PC-3 (cell line): ENCODE data around the gene PPFIA1. TPM values are rescaled to one million over a fixed set of nuclear protein-coding genes. Genes with fewer than 3 reads are reported as not detected.

Source experiments
- ATAC-seq: fragments of 200-7000 bp; cut with Tn5 transposase; 2 replicates; pipeline ENCODE4 v1.9.1; 2020; ENCODE audit warnings: mild to moderate bottlenecking, moderate library complexity
- BruUV-seq: library from RNA; stranded (reverse); fragments of 400-500 nt; replicated peaks from 2 replicates; lab custom pipeline; 2021; lab: Mats Ljungman, UMichigan
- CTCF ChIA-PET: fragments of 300-600 bp; sonication (Branson Sonifier 250); formaldehyde crosslinking; loops from one replicate; lab custom pipeline; 2022; ENCODE audit warnings: antibody characterized with exemption; lab: Charles Lee
- POLR2A ChIA-PET: fragments of 300-600 bp; sonication (Branson Sonifier 250); formaldehyde crosslinking; loops from one replicate; lab custom pipeline; 2022; ENCODE audit warnings: antibody characterized with exemption; ENCODE audit not compliant: unreplicated experiment; lab: Charles Lee
- DNase-seq: peaks from one replicate; pipeline ENCODE4 v3.0.0-alpha.2; 2015
- H2AFZ ChIP-seq: fragments of 300-600 bp; sonication (generic); 2 replicates; pipeline ENCODE4 v1.6.0; 2016; ENCODE audit warnings: antibody characterized with exemption, low read length
- H3F3A ChIP-seq: fragments of 300-600 bp; sonication (generic); one replicate; pipeline ENCODE4 v1.6.0; 2017; ENCODE audit warnings: antibody characterized with exemption, low read length, control low read depth, mild to moderate bottlenecking; ENCODE audit not compliant: unreplicated experiment
- H3K27ac ChIP-seq: fragments of 300-600 bp; sonication (generic); 2 replicates; pipeline ENCODE4 v1.5.1; 2016; ENCODE audit warnings: mild to moderate bottlenecking, low read length
- H3K27me3 ChIP-seq: fragments of 300-600 bp; sonication (generic); 2 replicates; pipeline ENCODE4 v1.6.1; 2016; ENCODE audit warnings: low read length, mixed read lengths
- H3K36me3 ChIP-seq: fragments of 300-600 bp; sonication (generic); 2 replicates; pipeline ENCODE4 v1.6.1; 2016; ENCODE audit warnings: low read depth, mixed run types, low read length, mixed read lengths
- H3K4me1 ChIP-seq: fragments of 300-600 bp; sonication (generic); 2 replicates; pipeline ENCODE4 v1.5.1; 2016; ENCODE audit warnings: low read length; ENCODE audit not compliant: insufficient read depth
- H3K4me2 ChIP-seq: fragments of 300-600 bp; sonication (generic); 2 replicates; pipeline ENCODE4 v1.6.0; 2016; ENCODE audit warnings: low read length
- H3K4me3 ChIP-seq: fragments of 300-600 bp; sonication (generic); 2 replicates; pipeline ENCODE4 v1.5.1; 2016; ENCODE audit warnings: mild to moderate bottlenecking, low read length, mixed read lengths
- H3K79me2 ChIP-seq: fragments of 300-600 bp; sonication (generic); 2 replicates; pipeline ENCODE4 v1.6.1; 2017; ENCODE audit warnings: low read length, mixed read lengths
- H3K9ac ChIP-seq: fragments of 300-600 bp; sonication (generic); 2 replicates; pipeline ENCODE4 v1.6.0; 2016; ENCODE audit warnings: mild to moderate bottlenecking, low read length
- H3K9me2 ChIP-seq: fragments of 300-600 bp; sonication (generic); replicated peaks from 2 replicates; pipeline ENCODE4 v1.6.1; 2016; ENCODE audit warnings: mixed run types, low read length, mixed read lengths
- H3K9me3 ChIP-seq: fragments of 300-600 bp; sonication (generic); 2 replicates; pipeline ENCODE4 v1.6.1; 2016; ENCODE audit warnings: low read length, mixed read lengths
- H4K20me1 ChIP-seq: fragments of 300-600 bp; sonication (generic); 2 replicates; pipeline ENCODE4 v1.6.1; 2016; ENCODE audit warnings: low read length, mixed read lengths
- CTCF ChIP-seq: fragments of 300-600 bp; sonication (generic); conservative IDR thresholded peaks from 2 replicates; pipeline ENCODE4 v1.5.1; 2017; ENCODE audit warnings: antibody characterized with exemption, low read depth, mild to moderate bottlenecking, low read length
- EZH2 ChIP-seq: fragments of 300-600 bp; sonication (generic); IDR thresholded peaks from one replicate; pipeline ENCODE4 v1.6.1; 2017; ENCODE audit warnings: antibody characterized with exemption, mild to moderate bottlenecking, low read length; ENCODE audit not compliant: unreplicated experiment
- EZH2phosphoT487 ChIP-seq: fragments of 300-600 bp; sonication (generic); IDR thresholded peaks from 2 replicates; pipeline ENCODE4 v1.6.1; 2018; ENCODE audit warnings: mild to moderate bottlenecking, antibody characterized with exemption, low read length, borderline replicate concordance
- intact Hi-C: fragments of 100-400 bp; cut with micrococcal nuclease; formaldehyde crosslinking; loops from 2 replicates; pipeline ENCODE4 v1.9.0; 2023
- total RNA-seq: library from RNA; depleted of rRNA; stranded (reverse); fragments of >200 nt; gene quantifications from 2 replicates; pipeline ENCODE4 v1.2.3, GENCODE V29; 2014

PPFIA1 gene
- total RNA-seq, 1 experiment from 2014 or later = 57.5 TPM

DNA sequence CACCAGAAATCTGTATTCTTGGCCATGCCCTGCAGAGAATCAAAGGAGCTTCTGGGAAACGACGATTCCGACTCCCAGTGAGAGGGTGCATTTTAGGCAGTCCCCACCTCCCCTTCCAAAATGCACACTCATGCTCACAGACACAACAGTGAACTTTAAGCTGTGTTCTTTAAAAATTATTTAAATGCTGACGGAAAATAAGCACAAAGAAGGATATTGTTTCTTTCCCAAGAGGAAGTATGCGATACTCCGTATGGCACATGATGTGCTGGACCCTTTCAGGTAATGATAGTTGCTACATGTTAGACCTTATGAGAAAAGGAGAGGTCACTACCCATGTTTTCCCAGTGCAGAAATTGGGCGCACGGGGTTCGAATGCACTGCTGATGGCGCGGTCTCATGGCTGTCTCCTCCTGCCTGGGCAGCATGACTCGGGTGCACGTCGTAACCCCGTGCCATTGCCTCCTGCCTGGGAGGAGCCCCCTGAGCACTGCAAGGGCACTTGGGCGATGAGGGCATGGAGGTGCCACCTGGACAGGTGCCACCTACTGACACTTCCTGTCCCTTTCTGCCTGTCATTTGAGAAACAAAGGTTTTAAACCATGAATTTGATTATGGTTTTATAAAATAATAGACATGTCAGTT is 64.0 kb downstream of the PPFIA1 start:
- no peak overlapping the region for H3K4me2 ChIP-seq
- H3K9ac ChIP-seq = no peak overlapping the region
- no peak for TF ChIP-seq EZH2
- TF ChIP-seq CTCF = no peak
- TF ChIP-seq EZH2phosphoT487 = no peak
- no peaks in the 10 kb centered on the region for H3K9me3 ChIP-seq
- intact Hi-C loops = no loop called here
- no peaks in the 10 kb centered on the region for H3K4me1 ChIP-seq
- no peak for DNase-seq
- no peaks in the 10 kb centered on the region for H3K79me2 ChIP-seq
- no TSS peak for BruUV-seq
- H4K20me1 ChIP-seq = no peaks in the 10 kb centered on the region
- no peaks in the 10 kb centered on the region for H3K9me2 ChIP-seq
- H3F3A ChIP-seq = no peaks in the 10 kb centered on the region
- no peak overlapping the region for H3K4me3 ChIP-seq
- H3K36me3 ChIP-seq = peaks cover 90% of the 10 kb centered on the region
- no peak overlapping the region for H2AFZ ChIP-seq
- ATAC-seq = no peak
- H3K27ac ChIP-seq = no peak overlapping the region
- H3K27me3 ChIP-seq = no peaks in the 10 kb centered on the region
- POLR2A ChIA-PET = no interaction called here
- CTCF ChIA-PET = interaction anchor here (0.6 kb wide), 1 partner anchor 447 kb away, joined by 3 read pairs; no protein-coding TSS in a partner anchor

DNA sequence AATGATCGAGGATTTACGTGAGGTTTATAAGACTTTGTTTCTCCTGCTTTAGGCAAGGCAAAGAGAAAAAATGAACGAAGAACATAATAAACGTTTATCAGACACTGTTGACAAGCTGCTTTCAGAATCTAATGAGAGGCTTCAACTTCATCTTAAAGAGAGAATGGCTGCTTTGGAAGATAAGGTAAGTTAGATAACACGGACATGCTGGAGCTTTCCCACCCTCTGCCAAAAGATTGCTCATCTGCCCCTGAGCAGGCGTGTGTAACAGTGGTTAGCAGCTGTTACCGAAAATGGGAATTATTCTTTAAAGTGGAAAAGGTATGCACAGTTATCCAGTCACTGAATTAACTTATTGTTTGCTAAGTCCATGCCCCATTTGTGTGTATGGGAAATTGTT is 65.0 kb downstream of the PPFIA1 start:
- Histone ChIP-seq H4K20me1 (no peaks in the 10 kb centered on the region), H3K27ac (no peak overlapping the region), H3K9me2 (no peaks in the 10 kb centered on the region), H3K4me3 (no peak overlapping the region), H3K27me3 (no peaks in the 10 kb centered on the region), H3K4me2 (no peak overlapping the region), H2AFZ (no peak overlapping the region), H3K4me1 (no peaks in the 10 kb centered on the region), H3F3A (no peaks in the 10 kb centered on the region), H3K9ac (no peak overlapping the region), H3K36me3 (peaks cover 87% of the 10 kb centered on the region), H3K79me2 (no peaks in the 10 kb centered on the region), H3K9me3 (no peaks in the 10 kb centered on the region)
- ChIA-PET POLR2A (no interaction called here), CTCF (no interaction called here)
- no TSS peak for BruUV-seq
- ATAC-seq (no peak), DNase-seq (no peak)
- intact Hi-C loops = no loop called here
- no peak for TF ChIP-seq CTCF
- TF ChIP-seq EZH2phosphoT487 = no peak
- no peak for TF ChIP-seq EZH2

DNA sequence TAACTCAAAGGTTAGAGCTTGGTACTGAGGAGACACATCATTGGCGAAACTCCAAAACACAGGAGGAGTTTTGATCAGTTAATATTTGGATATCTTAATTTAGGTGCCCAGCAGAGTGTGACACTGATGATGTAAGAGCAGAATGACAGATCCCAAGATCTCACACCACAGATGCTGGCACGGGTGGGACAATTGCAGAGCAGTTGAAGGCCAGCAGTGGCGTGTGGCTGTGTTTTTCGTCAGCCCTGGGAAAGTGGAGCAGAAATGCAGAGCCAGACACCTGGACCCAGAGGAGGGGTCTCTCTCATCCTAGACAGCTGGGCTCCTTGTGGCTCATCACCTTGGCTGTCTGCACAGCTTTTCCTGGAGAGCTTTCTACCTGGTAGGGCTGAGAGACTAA is 68.1 kb downstream of the PPFIA1 start:
- POLR2A ChIA-PET = no interaction called here
- peaks cover 66% of the 10 kb centered on the region for H3K36me3 ChIP-seq
- no peaks in the 10 kb centered on the region for H3K9me2 ChIP-seq
- ATAC-seq = no peak
- H2AFZ ChIP-seq = no peak overlapping the region
- H3K4me1 ChIP-seq = no peaks in the 10 kb centered on the region
- no TSS peak for BruUV-seq
- H3K27me3 ChIP-seq = no peaks in the 10 kb centered on the region
- no peak overlapping the region for H3K9ac ChIP-seq
- no peaks in the 10 kb centered on the region for H3F3A ChIP-seq
- H3K9me3 ChIP-seq = no peaks in the 10 kb centered on the region
- no peaks in the 10 kb centered on the region for H4K20me1 ChIP-seq
- TF ChIP-seq EZH2phosphoT487 = no peak
- no peak for TF ChIP-seq EZH2
- TF ChIP-seq CTCF = no peak
- no peak for DNase-seq
- intact Hi-C loops = no loop called here
- H3K4me2 ChIP-seq = no peak overlapping the region
- H3K79me2 ChIP-seq = no peaks in the 10 kb centered on the region
- CTCF ChIA-PET = no interaction called here
- H3K27ac ChIP-seq = no peak overlapping the region
- H3K4me3 ChIP-seq = no peak overlapping the region
